Progenitor cell of endocrine pancreas (in vitro differentiated cells): ENCODE data around the gene IL5RA. TPM values are rescaled to one million over a fixed set of nuclear protein-coding genes. Genes with fewer than 3 reads are reported as not detected.

ENCODE experiments used
- DNase-seq: peaks from one replicate; pipeline ENCODE4 v3.0.0; 2021; ENCODE audit warnings: low spot score; ENCODE audit not compliant: unreplicated experiment
- H3K27ac Mint-ChIP-seq: 2 replicates; pipeline ENCODE4 v1.8.0; 2021; ENCODE audit warnings: mild to moderate bottlenecking, moderate library complexity, mixed read lengths
- H3K27me3 Mint-ChIP-seq: 2 replicates; pipeline ENCODE4 v1.8.0; 2021; ENCODE audit warnings: mixed read lengths
- H3K36me3 Mint-ChIP-seq: 2 replicates; pipeline ENCODE4 v1.8.0; 2022; ENCODE audit warnings: mixed read lengths; ENCODE audit not compliant: insufficient read depth
- H3K4me1 Mint-ChIP-seq: 2 replicates; pipeline ENCODE4 v1.8.0; 2021; ENCODE audit warnings: low read depth, mixed read lengths
- H3K4me3 Mint-ChIP-seq: 2 replicates; pipeline ENCODE4 v1.8.0; 2021; ENCODE audit warnings: low read depth, mild to moderate bottlenecking, moderate library complexity, mixed read lengths
- H3K9me3 Mint-ChIP-seq: 2 replicates; pipeline ENCODE4 v1.8.0; 2021; ENCODE audit warnings: low read depth, mixed read lengths
- total RNA-seq: library from RNA; stranded (reverse); gene quantifications from 2 replicates; pipeline ENCODE4 v1.2.1, GENCODE V29; 2021
- TF ChIP-seq, protein P1 (sequence below): fragments of 200-600 bp; sonication (generic); IDR thresholded peaks from one replicate; pipeline ENCODE4 v1.5.0; 2021; ENCODE audit warnings: antibody characterized with exemption, mild to moderate bottlenecking; ENCODE audit not compliant: unreplicated experiment

The IL5RA gene
- total RNA-seq, 1 donor from 2014 or later = not detected

DNA sequence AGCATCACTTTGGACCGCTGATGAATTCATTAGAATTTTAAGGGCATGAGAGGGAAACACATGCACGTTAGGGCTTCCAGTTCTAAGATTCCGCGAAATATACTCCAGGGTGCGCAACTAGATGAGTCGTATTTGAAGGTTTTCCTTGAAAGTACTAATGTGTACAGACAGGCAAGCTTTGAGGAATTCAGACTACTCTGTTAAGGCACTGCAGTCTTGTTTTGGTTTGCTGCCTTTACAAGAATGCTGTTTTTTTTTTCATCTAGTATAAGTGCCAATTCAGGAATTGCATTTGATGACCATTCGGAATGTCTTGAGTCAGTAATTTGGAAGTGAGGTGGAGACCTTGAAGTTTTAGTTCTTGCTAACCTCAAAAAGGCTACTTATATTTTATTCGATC lies 35.7 kb upstream of the IL5RA start:
- peaks cover 29% of the 10 kb centered on the region for H3K36me3 Mint-ChIP-seq
- DNase-seq = no peak
- H3K4me3 Mint-ChIP-seq = no peak overlapping the region
- TF ChIP-seq, protein P1, sequence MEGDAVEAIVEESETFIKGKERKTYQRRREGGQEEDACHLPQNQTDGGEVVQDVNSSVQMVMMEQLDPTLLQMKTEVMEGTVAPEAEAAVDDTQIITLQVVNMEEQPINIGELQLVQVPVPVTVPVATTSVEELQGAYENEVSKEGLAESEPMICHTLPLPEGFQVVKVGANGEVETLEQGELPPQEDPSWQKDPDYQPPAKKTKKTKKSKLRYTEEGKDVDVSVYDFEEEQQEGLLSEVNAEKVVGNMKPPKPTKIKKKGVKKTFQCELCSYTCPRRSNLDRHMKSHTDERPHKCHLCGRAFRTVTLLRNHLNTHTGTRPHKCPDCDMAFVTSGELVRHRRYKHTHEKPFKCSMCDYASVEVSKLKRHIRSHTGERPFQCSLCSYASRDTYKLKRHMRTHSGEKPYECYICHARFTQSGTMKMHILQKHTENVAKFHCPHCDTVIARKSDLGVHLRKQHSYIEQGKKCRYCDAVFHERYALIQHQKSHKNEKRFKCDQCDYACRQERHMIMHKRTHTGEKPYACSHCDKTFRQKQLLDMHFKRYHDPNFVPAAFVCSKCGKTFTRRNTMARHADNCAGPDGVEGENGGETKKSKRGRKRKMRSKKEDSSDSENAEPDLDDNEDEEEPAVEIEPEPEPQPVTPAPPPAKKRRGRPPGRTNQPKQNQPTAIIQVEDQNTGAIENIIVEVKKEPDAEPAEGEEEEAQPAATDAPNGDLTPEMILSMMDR = no peak
- H3K9me3 Mint-ChIP-seq = no peaks in the 10 kb centered on the region
- H3K27me3 Mint-ChIP-seq = no peaks in the 10 kb centered on the region
- H3K27ac Mint-ChIP-seq = no peak overlapping the region
- peaks cover 4% of the 10 kb centered on the region for H3K4me1 Mint-ChIP-seq

DNA sequence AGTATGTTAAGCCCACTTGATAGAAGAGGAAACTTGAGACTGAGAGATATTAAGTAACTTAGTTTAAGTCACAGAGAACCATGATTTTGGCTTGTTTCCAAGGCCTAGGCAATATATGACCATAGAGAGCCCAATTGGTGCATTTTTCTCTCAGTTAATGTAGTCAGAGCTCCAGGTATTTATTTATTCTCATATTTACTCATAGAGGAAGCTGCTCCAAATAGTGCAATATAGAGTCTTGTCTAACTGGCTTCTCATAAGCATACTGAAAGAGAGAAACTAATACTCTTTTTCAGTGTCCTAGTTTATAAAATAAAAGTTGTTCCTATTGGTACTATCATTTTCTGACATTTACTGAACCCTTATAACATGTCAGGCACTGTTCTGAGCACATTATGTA lies 31.8 kb upstream of the IL5RA start:
- Mint-ChIP-seq H3K27me3 (no peaks in the 10 kb centered on the region), H3K9me3 (no peaks in the 10 kb centered on the region), H3K4me1 (peaks cover 4% of the 10 kb centered on the region), H3K36me3 (peaks cover 36% of the 10 kb centered on the region), H3K27ac (no peak overlapping the region), H3K4me3 (no peak overlapping the region)
- TF ChIP-seq, protein P1 = no peak
- DNase-seq = no peak

DNA sequence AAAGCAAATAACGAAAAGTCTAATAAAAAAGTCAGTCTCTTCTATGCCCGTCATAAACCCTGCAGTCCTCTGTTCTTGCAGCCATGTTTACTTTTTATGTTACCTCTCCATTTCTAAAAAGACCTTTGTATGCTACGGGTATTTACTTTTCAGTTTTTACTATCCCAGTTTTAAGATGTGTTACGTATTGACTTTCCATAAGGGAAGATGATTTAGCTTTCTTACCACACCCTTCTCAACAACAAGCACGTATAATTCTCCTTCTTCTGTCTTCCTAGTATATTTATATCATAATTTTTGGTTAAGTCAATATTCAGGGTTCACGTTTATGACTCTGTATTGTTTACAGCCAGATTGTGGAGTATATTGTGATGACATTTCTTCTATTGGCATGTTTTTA lies 27.4 kb upstream of the IL5RA start:
- Mint-ChIP-seq H3K4me1 (peaks cover 4% of the 10 kb centered on the region), H3K9me3 (no peaks in the 10 kb centered on the region), H3K27me3 (no peaks in the 10 kb centered on the region), H3K27ac (no peak overlapping the region), H3K36me3 (peaks cover 21% of the 10 kb centered on the region), H3K4me3 (no peak overlapping the region)
- TF ChIP-seq, protein P1 = no peak
- DNase-seq = no peak

DNA sequence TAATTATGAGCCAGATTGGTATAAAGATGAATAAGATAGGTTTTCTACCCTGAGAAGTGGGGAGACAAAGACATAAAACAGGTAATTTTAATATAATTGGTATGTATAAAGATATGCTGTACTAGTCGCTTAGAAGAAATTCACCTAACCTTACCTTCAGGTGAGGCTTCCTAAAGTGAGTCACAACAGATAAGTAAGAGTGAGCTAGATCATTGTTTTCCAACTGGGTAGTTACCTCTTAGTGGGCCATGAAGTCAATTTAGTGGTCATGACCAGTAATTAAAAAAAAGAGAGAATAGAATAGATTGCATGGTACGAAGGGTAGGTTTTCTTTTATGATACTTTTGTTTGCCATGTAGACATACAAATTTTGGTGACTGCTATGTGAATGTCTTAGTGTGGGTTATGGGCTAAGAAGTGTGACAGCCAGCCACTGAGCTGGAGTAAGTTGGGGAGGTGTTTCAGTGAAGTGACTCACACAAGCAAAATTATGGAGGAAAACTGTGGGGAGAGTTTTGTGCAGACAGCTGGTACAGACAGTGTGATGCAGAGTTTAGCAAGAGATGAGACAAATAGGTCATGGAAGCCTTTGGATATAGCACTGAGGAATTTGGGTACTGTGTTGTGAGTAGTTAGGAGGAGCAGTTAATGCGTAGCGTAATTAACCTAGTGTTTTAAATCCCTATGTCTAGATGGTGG lies 24.7 kb upstream of the IL5RA start:
- no peak overlapping the region for H3K27ac Mint-ChIP-seq
- no peak overlapping the region for H3K4me3 Mint-ChIP-seq
- peaks cover 20% of the 10 kb centered on the region for H3K36me3 Mint-ChIP-seq
- H3K27me3 Mint-ChIP-seq = no peaks in the 10 kb centered on the region
- TF ChIP-seq, protein P1 = no peak
- no peaks in the 10 kb centered on the region for H3K4me1 Mint-ChIP-seq
- no peak for DNase-seq
- H3K9me3 Mint-ChIP-seq = no peaks in the 10 kb centered on the region

DNA sequence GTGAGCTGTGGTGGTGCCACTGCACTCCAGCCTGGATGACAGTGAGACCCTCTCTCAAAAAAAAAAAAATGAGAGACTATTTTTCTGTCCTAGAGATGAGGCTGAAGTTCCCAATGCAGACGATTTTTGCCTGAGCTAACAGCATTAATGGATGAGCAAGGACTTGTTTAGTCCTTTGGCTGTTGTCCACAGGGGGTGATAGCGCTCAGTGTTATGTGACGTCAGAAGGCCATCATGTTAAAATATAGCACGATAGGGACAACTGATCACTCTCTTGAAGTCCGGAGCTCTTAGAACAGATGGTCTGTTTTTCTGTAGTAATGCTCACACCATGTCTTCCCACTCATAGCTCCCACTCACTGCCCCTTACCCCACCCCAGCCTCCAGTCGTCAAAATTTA lies 23.3 kb upstream of the IL5RA start:
- Mint-ChIP-seq H3K9me3 (no peaks in the 10 kb centered on the region), H3K27me3 (no peaks in the 10 kb centered on the region), H3K4me1 (peaks cover 2% of the 10 kb centered on the region), H3K36me3 (peaks cover 17% of the 10 kb centered on the region), H3K4me3 (no peak overlapping the region), H3K27ac (no peak overlapping the region)
- TF ChIP-seq, protein P1 = no peak
- no peak for DNase-seq
